ENCODE measurements around the gene SOWAHB. TPM values are rescaled to one million over a fixed set of nuclear protein-coding genes. Genes with fewer than 3 reads are reported as not detected.

Gene SOWAHB
- total RNA-seq, 1 experiment from 2014 or later = 6.2 TPM

DNA sequence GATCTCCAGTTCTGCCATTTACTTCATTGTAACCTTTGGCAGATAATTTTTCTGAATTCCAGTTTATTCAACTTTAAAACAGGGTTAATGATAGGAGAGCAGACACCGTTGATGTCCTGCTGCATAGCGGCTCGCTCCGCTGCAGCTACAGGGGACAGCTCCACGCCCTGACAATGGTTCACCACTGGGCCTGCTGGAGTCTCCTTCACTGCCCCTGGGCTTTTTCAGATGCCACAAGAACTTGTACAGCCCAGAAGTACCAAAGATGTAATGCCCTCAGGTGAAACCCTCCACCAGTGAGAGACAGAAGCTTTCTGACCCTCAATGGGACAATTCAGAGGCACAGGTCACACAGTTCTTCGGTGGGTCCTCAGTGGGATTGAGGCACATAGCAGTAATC lies 28.9 kb upstream of the SOWAHB start:
- Histone ChIP-seq H3K36me3 (ENCODE audit: low read depth) (no peaks in the 10 kb centered on the region), H3K27ac (no peak overlapping the region), H3K79me2 (ENCODE audit: low read depth) (no peaks in the 10 kb centered on the region), H3K9me2 (ENCODE audit: insufficient read depth) (no peaks in the 10 kb centered on the region), H3K4me2 (no peak overlapping the region), H4K20me1 (ENCODE audit: insufficient read depth) (no peaks in the 10 kb centered on the region), H3K4me1 (replicated peaks; ENCODE audit: insufficient read depth) (no peaks in the 10 kb centered on the region), H3K9me3 (ENCODE audit: insufficient read depth, low read depth) (no peaks in the 10 kb centered on the region), H3F3A (ENCODE audit: insufficient read depth, low read depth) (no peaks in the 10 kb centered on the region), H2AFZ (no peak overlapping the region), H3K4me3 (no peak overlapping the region), H3K27me3 (ENCODE audit: insufficient read depth, low read depth) (no peaks in the 10 kb centered on the region)
- CTCF ChIA-PET = no interaction called here
- DNase-seq = no peak
- BruUV-seq (replicated peaks) = no TSS peak
- POLR2A ChIA-PET (ENCODE audit: unreplicated experiment) = interaction anchor here (0.5 kb wide), 1 partner anchor 15 kb away, joined by 10 read pairs; no protein-coding TSS in a partner anchor
- TF ChIP-seq, protein P1, sequence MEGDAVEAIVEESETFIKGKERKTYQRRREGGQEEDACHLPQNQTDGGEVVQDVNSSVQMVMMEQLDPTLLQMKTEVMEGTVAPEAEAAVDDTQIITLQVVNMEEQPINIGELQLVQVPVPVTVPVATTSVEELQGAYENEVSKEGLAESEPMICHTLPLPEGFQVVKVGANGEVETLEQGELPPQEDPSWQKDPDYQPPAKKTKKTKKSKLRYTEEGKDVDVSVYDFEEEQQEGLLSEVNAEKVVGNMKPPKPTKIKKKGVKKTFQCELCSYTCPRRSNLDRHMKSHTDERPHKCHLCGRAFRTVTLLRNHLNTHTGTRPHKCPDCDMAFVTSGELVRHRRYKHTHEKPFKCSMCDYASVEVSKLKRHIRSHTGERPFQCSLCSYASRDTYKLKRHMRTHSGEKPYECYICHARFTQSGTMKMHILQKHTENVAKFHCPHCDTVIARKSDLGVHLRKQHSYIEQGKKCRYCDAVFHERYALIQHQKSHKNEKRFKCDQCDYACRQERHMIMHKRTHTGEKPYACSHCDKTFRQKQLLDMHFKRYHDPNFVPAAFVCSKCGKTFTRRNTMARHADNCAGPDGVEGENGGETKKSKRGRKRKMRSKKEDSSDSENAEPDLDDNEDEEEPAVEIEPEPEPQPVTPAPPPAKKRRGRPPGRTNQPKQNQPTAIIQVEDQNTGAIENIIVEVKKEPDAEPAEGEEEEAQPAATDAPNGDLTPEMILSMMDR (conservative IDR thresholded peaks at IDR 0.05) = no peak
- no peak for TF ChIP-seq EZH2 (IDR thresholded peaks at IDR 0.05; ENCODE audit: low read depth)
- intact Hi-C loops (cut with micrococcal nuclease; ENCODE audit: unreplicated experiment) = no loop called here

GRCh38 chr4:76923619-76924357 lies 25.8 kb upstream of the SOWAHB start:
- Histone ChIP-seq H3K27ac (no peak overlapping the region), H2AFZ (no peak overlapping the region), H4K20me1 (ENCODE audit: insufficient read depth) (no peaks in the 10 kb centered on the region), H3K36me3 (ENCODE audit: low read depth) (no peaks in the 10 kb centered on the region), H3F3A (ENCODE audit: insufficient read depth, low read depth) (no peaks in the 10 kb centered on the region), H3K9me2 (ENCODE audit: insufficient read depth) (no peaks in the 10 kb centered on the region), H3K4me2 (no peak overlapping the region), H3K27me3 (ENCODE audit: insufficient read depth, low read depth) (no peaks in the 10 kb centered on the region), H3K4me1 (replicated peaks; ENCODE audit: insufficient read depth) (no peaks in the 10 kb centered on the region), H3K4me3 (no peak overlapping the region), H3K79me2 (ENCODE audit: low read depth) (no peaks in the 10 kb centered on the region), H3K9me3 (ENCODE audit: insufficient read depth, low read depth) (no peaks in the 10 kb centered on the region)
- ChIA-PET CTCF (no interaction called here), POLR2A (ENCODE audit: unreplicated experiment) (no interaction called here)
- no peak for DNase-seq
- intact Hi-C loops (cut with micrococcal nuclease; ENCODE audit: unreplicated experiment) = no loop called here
- no peak for TF ChIP-seq EZH2 (IDR thresholded peaks at IDR 0.05; ENCODE audit: low read depth)
- TF ChIP-seq, protein P1 (conservative IDR thresholded peaks at IDR 0.05) = no peak
- no TSS peak for BruUV-seq (replicated peaks)

GRCh38 chr4:76920715-76921114 lies 22.8 kb upstream of the SOWAHB start:
- no TSS peak for BruUV-seq (replicated peaks)
- H3F3A ChIP-seq (ENCODE audit: insufficient read depth, low read depth) = no peaks in the 10 kb centered on the region
- intact Hi-C loops (cut with micrococcal nuclease; ENCODE audit: unreplicated experiment) = no loop called here
- no peak overlapping the region for H2AFZ ChIP-seq
- TF ChIP-seq EZH2 (IDR thresholded peaks at IDR 0.05; ENCODE audit: low read depth) = no peak
- TF ChIP-seq, protein P1 (conservative IDR thresholded peaks at IDR 0.05) = no peak
- H3K79me2 ChIP-seq (ENCODE audit: low read depth) = no peaks in the 10 kb centered on the region
- H4K20me1 ChIP-seq (ENCODE audit: insufficient read depth) = no peaks in the 10 kb centered on the region
- H3K4me2 ChIP-seq = no peak overlapping the region
- POLR2A ChIA-PET (ENCODE audit: unreplicated experiment) = no interaction called here
- CTCF ChIA-PET = no interaction called here
- DNase-seq = no peak
- H3K9me3 ChIP-seq (ENCODE audit: insufficient read depth, low read depth) = no peaks in the 10 kb centered on the region
- no peaks in the 10 kb centered on the region for H3K4me1 ChIP-seq (replicated peaks; ENCODE audit: insufficient read depth)
- no peaks in the 10 kb centered on the region for H3K27me3 ChIP-seq (ENCODE audit: insufficient read depth, low read depth)
- no peak overlapping the region for H3K27ac ChIP-seq
- no peaks in the 10 kb centered on the region for H3K36me3 ChIP-seq (ENCODE audit: low read depth)
- H3K9me2 ChIP-seq (ENCODE audit: insufficient read depth) = no peaks in the 10 kb centered on the region
- H3K4me3 ChIP-seq = no peak overlapping the region
